22Rv1 (cell line): ENCODE data around the gene DAG1.

Experiments
- ZFX ChIP-seq: fragments of 450-650 bp; IDR thresholded peaks from 2 replicates; pipeline ENCODE4 v1.6.1; 2017; ENCODE audit warnings: antibody characterized with exemption, borderline replicate concordance
- TF ChIP-seq, protein P1 (sequence below): fragments of 450-650 bp; IDR thresholded peaks from 2 replicates; pipeline ENCODE4 v1.5.1; 2017; ENCODE audit warnings: mild to moderate bottlenecking

DNA sequence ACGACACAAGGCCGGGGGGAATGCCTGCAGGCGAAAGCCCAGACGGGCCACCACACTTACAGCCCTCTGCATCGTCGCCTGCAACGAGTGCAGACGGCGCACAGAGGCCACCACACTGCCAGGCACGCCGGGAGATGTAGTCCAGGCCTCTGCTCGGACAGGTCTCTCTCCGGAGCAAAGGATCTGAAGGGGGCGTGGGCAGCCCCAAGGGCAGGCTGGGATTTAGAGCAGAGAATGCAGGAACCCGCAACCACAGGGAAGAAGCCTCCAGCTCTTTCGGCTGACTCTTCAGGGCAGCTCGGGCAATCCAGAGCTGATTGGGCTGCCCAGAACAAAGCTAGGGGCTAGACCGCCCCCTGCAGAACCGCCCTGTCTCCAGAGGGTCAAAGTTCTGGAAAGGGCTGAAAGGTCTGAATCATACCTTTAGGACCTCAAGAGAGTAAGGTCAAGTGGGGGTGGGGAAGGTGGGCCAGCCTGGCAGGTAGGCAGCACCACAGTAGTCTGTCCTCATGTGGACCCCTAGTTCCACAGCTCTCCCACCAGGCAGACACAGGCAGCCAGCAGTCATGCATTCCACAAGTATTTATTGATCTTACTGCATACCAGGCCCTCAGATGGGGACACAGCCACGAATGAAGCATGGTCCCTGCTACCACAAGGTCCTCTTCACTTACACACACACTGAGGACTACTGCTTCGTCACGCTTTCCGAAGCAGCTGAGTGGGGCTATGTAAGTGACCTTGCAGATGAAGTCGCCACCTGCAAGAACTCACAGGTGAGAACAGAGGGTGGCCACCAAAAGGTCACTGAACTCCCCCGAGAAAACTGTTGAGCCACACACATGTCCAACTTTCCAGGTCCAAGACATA lies 47.5 kb upstream of the DAG1 start, which contains the start of gene AMT:
- TF ChIP-seq, protein P1, sequence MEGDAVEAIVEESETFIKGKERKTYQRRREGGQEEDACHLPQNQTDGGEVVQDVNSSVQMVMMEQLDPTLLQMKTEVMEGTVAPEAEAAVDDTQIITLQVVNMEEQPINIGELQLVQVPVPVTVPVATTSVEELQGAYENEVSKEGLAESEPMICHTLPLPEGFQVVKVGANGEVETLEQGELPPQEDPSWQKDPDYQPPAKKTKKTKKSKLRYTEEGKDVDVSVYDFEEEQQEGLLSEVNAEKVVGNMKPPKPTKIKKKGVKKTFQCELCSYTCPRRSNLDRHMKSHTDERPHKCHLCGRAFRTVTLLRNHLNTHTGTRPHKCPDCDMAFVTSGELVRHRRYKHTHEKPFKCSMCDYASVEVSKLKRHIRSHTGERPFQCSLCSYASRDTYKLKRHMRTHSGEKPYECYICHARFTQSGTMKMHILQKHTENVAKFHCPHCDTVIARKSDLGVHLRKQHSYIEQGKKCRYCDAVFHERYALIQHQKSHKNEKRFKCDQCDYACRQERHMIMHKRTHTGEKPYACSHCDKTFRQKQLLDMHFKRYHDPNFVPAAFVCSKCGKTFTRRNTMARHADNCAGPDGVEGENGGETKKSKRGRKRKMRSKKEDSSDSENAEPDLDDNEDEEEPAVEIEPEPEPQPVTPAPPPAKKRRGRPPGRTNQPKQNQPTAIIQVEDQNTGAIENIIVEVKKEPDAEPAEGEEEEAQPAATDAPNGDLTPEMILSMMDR = no peak
- no peak for TF ChIP-seq ZFX
